Neural cell (in vitro differentiated cells): Measurements from ENCODE around the gene NLRP5. TPM values are rescaled to one million over a fixed set of nuclear protein-coding genes. Genes with fewer than 3 reads are reported as not detected.

Source experiments
- H2AFZ ChIP-seq: fragments of 200-600, 300-800 bp; sonication (generic), shearing (Covaris generic); 2 replicates; pipeline ENCODE4 v1.6.0; 2014; ENCODE audit warnings: low read depth, mild to moderate bottlenecking, antibody characterized with exemption, low read length, moderate library complexity
- H3F3A ChIP-seq: fragments of 200-600 bp; shearing (Covaris generic); 2 replicates; pipeline ENCODE4 v1.6.1; 2016; ENCODE audit warnings: mild to moderate bottlenecking, moderate library complexity, mixed read lengths, antibody characterized with exemption, low read length; ENCODE audit not compliant: insufficient read depth, poor library complexity, severe bottlenecking
- H3K27ac ChIP-seq: fragments of 200-600, 300-800 bp; sonication (generic), shearing (Covaris generic); 2 replicates; pipeline ENCODE4 v1.5.1; 2014; ENCODE audit warnings: mild to moderate bottlenecking, low read length, moderate library complexity
- H3K27me3 ChIP-seq: fragments of 300-800, 200-600 bp; sonication (generic), shearing (Covaris generic); 2 replicates; pipeline ENCODE4 v1.6.0; 2014; ENCODE audit warnings: mild to moderate bottlenecking, low read depth, low read length, moderate library complexity; ENCODE audit not compliant: insufficient read depth
- H3K36me3 ChIP-seq: fragments of 300-800, 200-600 bp; sonication (generic), shearing (Covaris generic); 2 replicates; pipeline ENCODE4 v1.5.1; 2014; ENCODE audit warnings: mild to moderate bottlenecking, antibody characterized with exemption, low read length, moderate library complexity; ENCODE audit not compliant: insufficient read depth
- H3K4me2 ChIP-seq: fragments of 300-800, 200-600 bp; sonication (generic), shearing (Covaris generic); 2 replicates; pipeline ENCODE4 v1.6.0; 2014; ENCODE audit warnings: mild to moderate bottlenecking, low read length
- H3K4me3 ChIP-seq: fragments of 300-800, 200-600 bp; sonication (generic), shearing (Covaris generic); 2 replicates; pipeline ENCODE4 v1.5.1; 2014; ENCODE audit warnings: mild to moderate bottlenecking, low read length, moderate library complexity
- H3K79me2 ChIP-seq: fragments of 200-600 bp; shearing (Covaris generic); replicated peaks from 2 replicates; pipeline ENCODE4 v1.6.0; 2014; ENCODE audit warnings: mild to moderate bottlenecking, low read length, moderate library complexity; ENCODE audit not compliant: insufficient read depth
- H3K9ac ChIP-seq: fragments of 300-800, 200-600 bp; sonication (generic), shearing (Covaris generic); 2 replicates; pipeline ENCODE4 v1.6.1; 2016; ENCODE audit warnings: mild to moderate bottlenecking, low read length, mixed read lengths
- H3K9me2 ChIP-seq: fragments of 200-600 bp; shearing (Covaris generic); 2 replicates; pipeline ENCODE4 v1.6.1; 2016; ENCODE audit warnings: mild to moderate bottlenecking, low read length, mixed read lengths; ENCODE audit not compliant: insufficient read depth
- H3K9me3 ChIP-seq: fragments of 200-600, 300-800 bp; sonication (generic), shearing (Covaris generic); 2 replicates; pipeline ENCODE4 v1.6.1; 2016; ENCODE audit warnings: mild to moderate bottlenecking, mixed run types, low read length, moderate library complexity, mixed read lengths
- H4K20me1 ChIP-seq: fragments of 200-600 bp; shearing (Covaris generic); 2 replicates; pipeline ENCODE4 v1.6.1; 2016; ENCODE audit warnings: mild to moderate bottlenecking, mixed run types; ENCODE audit not compliant: insufficient read depth
- EP300 ChIP-seq: fragments of 450-650 bp; conservative IDR thresholded peaks from 2 replicates; pipeline ENCODE4 v1.6.1; 2014; ENCODE audit warnings: antibody characterized with exemption, mild to moderate bottlenecking, moderate library complexity; ENCODE audit not compliant: poor library complexity, severe bottlenecking
- EZH2 ChIP-seq: fragments of 200-600, 300-800 bp; shearing (Covaris generic), sonication (generic); IDR thresholded peaks from 2 replicates; pipeline ENCODE4 v1.6.1; 2014; ENCODE audit warnings: antibody characterized with exemption, low read length, borderline replicate concordance, mild to moderate bottlenecking; ENCODE audit not compliant: insufficient read depth, poor library complexity, severe bottlenecking
- MXI1 ChIP-seq: fragments of 450-650 bp; conservative IDR thresholded peaks from 2 replicates; pipeline ENCODE4 v1.6.1; 2014; ENCODE audit warnings: antibody characterized with exemption, mild to moderate bottlenecking; ENCODE audit not compliant: poor library complexity, severe bottlenecking
- POLR2AphosphoS5 ChIP-seq: IDR thresholded peaks from 2 replicates; pipeline ENCODE4 v1.6.1; 2012
- RAD21 ChIP-seq: fragments of 450-650 bp; conservative IDR thresholded peaks from 2 replicates; pipeline ENCODE4 v1.6.1; 2014; ENCODE audit warnings: antibody characterized with exemption, mild to moderate bottlenecking, moderate library complexity
- SMC3 ChIP-seq: fragments of 450-650 bp; conservative IDR thresholded peaks from 2 replicates; pipeline ENCODE4 v1.6.1; 2014; ENCODE audit warnings: antibody characterized with exemption, mild to moderate bottlenecking, moderate library complexity; ENCODE audit not compliant: poor library complexity
- TAF1 ChIP-seq: IDR thresholded peaks from 2 replicates; pipeline ENCODE4 v1.6.1; 2012; ENCODE audit warnings: low read depth
- polyA plus RNA-seq: library from polyadenylated mRNA; depleted of rRNA; stranded (reverse); fragments of >200 nt; gene quantifications from 2 replicates; pipeline ENCODE4 v1.2.3, GENCODE V29; 2014
- TF ChIP-seq, protein P1 (sequence below): fragments of 450-650 bp; IDR thresholded peaks from 2 replicates; pipeline ENCODE4 v1.5.1; 2014; ENCODE audit warnings: antibody characterized with exemption, mild to moderate bottlenecking, moderate library complexity; ENCODE audit not compliant: poor library complexity, severe bottlenecking
- TF ChIP-seq, protein P2 (sequence below): IDR thresholded peaks from 2 replicates; pipeline ENCODE4 v1.6.1; 2012; ENCODE audit warnings: borderline replicate concordance

Gene NLRP5
- polyA plus RNA-seq, 1 donor from 2014 or later = not detected

DNA sequence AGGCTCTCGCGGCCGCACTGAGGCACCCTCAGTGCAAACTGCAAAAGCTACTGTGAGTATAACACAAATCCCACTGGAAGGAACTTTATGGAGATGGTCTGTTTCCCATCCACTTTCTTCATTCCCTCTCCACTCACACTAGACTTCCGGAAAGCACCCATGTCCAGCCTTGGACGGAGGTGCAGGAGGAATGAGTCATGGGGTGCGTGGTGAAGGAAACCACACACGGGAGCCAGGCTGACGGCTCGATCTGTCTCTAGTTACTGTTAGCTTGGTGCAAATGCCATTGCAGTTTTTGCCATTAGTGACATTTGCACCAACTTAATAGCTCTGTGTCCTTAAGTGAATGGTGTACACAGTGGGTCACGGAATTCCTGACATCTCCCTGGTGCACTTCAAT, 24.4 kb upstream of the NLRP5 start:
- Histone ChIP-seq H3K4me2 (no peak overlapping the region), H2AFZ (no peak overlapping the region), H3K9ac (no peak overlapping the region), H3K9me2 (no peaks in the 10 kb centered on the region), H3K79me2 (no peaks in the 10 kb centered on the region), H3K9me3 (peaks cover under 1% of the 10 kb centered on the region), H3K4me3 (no peak overlapping the region), H3K27me3 (no peaks in the 10 kb centered on the region), H3K36me3 (no peaks in the 10 kb centered on the region), H3F3A (no peaks in the 10 kb centered on the region), H4K20me1 (no peaks in the 10 kb centered on the region), H3K27ac (no peak overlapping the region)
- TF ChIP-seq, protein P1, sequence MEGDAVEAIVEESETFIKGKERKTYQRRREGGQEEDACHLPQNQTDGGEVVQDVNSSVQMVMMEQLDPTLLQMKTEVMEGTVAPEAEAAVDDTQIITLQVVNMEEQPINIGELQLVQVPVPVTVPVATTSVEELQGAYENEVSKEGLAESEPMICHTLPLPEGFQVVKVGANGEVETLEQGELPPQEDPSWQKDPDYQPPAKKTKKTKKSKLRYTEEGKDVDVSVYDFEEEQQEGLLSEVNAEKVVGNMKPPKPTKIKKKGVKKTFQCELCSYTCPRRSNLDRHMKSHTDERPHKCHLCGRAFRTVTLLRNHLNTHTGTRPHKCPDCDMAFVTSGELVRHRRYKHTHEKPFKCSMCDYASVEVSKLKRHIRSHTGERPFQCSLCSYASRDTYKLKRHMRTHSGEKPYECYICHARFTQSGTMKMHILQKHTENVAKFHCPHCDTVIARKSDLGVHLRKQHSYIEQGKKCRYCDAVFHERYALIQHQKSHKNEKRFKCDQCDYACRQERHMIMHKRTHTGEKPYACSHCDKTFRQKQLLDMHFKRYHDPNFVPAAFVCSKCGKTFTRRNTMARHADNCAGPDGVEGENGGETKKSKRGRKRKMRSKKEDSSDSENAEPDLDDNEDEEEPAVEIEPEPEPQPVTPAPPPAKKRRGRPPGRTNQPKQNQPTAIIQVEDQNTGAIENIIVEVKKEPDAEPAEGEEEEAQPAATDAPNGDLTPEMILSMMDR = no peak
- no peak for TF ChIP-seq EZH2
- TF ChIP-seq RAD21 = no peak
- no peak for TF ChIP-seq MXI1
- TF ChIP-seq EP300 = no peak
- TF ChIP-seq POLR2AphosphoS5 = no peak
- no peak for TF ChIP-seq SMC3
- no peak for TF ChIP-seq TAF1
- TF ChIP-seq, protein P2, sequence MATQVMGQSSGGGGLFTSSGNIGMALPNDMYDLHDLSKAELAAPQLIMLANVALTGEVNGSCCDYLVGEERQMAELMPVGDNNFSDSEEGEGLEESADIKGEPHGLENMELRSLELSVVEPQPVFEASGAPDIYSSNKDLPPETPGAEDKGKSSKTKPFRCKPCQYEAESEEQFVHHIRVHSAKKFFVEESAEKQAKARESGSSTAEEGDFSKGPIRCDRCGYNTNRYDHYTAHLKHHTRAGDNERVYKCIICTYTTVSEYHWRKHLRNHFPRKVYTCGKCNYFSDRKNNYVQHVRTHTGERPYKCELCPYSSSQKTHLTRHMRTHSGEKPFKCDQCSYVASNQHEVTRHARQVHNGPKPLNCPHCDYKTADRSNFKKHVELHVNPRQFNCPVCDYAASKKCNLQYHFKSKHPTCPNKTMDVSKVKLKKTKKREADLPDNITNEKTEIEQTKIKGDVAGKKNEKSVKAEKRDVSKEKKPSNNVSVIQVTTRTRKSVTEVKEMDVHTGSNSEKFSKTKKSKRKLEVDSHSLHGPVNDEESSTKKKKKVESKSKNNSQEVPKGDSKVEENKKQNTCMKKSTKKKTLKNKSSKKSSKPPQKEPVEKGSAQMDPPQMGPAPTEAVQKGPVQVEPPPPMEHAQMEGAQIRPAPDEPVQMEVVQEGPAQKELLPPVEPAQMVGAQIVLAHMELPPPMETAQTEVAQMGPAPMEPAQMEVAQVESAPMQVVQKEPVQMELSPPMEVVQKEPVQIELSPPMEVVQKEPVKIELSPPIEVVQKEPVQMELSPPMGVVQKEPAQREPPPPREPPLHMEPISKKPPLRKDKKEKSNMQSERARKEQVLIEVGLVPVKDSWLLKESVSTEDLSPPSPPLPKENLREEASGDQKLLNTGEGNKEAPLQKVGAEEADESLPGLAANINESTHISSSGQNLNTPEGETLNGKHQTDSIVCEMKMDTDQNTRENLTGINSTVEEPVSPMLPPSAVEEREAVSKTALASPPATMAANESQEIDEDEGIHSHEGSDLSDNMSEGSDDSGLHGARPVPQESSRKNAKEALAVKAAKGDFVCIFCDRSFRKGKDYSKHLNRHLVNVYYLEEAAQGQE = no peak

DNA sequence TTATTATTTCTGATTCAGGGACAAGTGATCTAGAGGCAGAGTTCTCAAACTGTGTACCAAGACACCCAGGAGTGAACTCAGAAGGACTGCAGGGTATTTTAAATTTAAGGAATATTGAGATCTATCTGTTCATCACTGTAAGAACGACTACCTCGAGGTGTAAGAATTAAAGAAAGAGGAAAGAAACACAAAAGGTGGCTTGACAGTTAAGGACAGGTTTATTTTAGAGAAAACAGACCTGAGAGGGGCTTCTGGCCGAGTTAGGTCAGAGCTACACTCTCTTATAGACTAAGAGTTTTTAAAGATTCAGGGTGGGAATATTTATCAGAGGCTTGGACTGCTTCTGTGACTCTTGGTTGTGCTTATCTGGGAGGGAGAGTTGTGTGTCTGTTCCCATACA, 12.6 kb upstream of the NLRP5 start:
- Histone ChIP-seq H3K9me3 (peaks cover 3% of the 10 kb centered on the region), H4K20me1 (no peaks in the 10 kb centered on the region), H3K4me2 (no peak overlapping the region), H3K9ac (no peak overlapping the region), H3K36me3 (no peaks in the 10 kb centered on the region), H3K27me3 (no peaks in the 10 kb centered on the region), H2AFZ (no peak overlapping the region), H3K27ac (no peak overlapping the region), H3F3A (no peaks in the 10 kb centered on the region), H3K4me3 (no peak overlapping the region), H3K79me2 (no peaks in the 10 kb centered on the region), H3K9me2 (no peaks in the 10 kb centered on the region)
- no peak for TF ChIP-seq SMC3
- TF ChIP-seq, protein P1 = no peak
- TF ChIP-seq POLR2AphosphoS5 = no peak
- TF ChIP-seq TAF1 = no peak
- TF ChIP-seq, protein P2 = no peak
- no peak for TF ChIP-seq MXI1
- TF ChIP-seq EZH2 = no peak
- TF ChIP-seq EP300 = no peak
- TF ChIP-seq RAD21 = no peak
